Measurements from ENCODE around the gene FAM114A1.
"Not testable (repeated sequence)": the region's sequence is repeated elsewhere in the genome, so short reads cannot be mapped to it uniquely, and the experiment has no call there.

Gene FAM114A1

GRCh38 chr4:38935391-38936073 is 67.9 kb downstream of the FAM114A1 start:
- DNase-seq (ENCODE audit: low spot score), result no peak

- DNase-seq (ENCODE audit: low spot score), result no peak
Observed at GRCh38 chr4:38939165-38939564, 71.6 kb downstream of the FAM114A1 start.

GRCh38 chr4:38940476-38940875 is 72.9 kb downstream of the FAM114A1 start:
- DNase-seq (ENCODE audit: low spot score), result no peak

GRCh38 chr4:38941906-38942305 is 74.3 kb downstream of the FAM114A1 start:
- not testable (repeated sequence) for DNase-seq (ENCODE audit: low spot score)

GRCh38 chr4:38943343-38943742 is 75.7 kb downstream of the FAM114A1 start:
- DNase-seq (ENCODE audit: low spot score), result no peak

- no peak for DNase-seq (ENCODE audit: low spot score)
Observed at GRCh38 chr4:38944440-38944839, 76.8 kb downstream of the FAM114A1 start.

GRCh38 chr4:38946919-38947318 is 79.3 kb downstream of the FAM114A1 start:
- no peak for DNase-seq (ENCODE audit: low spot score)

- no peak for DNase-seq (ENCODE audit: low spot score)
Observed at GRCh38 chr4:38948551-38948950, 80.9 kb downstream of the FAM114A1 start.

GRCh38 chr4:38949411-38950051 is 81.9 kb downstream of the FAM114A1 start:
- DNase-seq (ENCODE audit: low spot score), result no peak

GRCh38 chr4:38950159-38950558 is 82.6 kb downstream of the FAM114A1 start:
- no peak for DNase-seq (ENCODE audit: low spot score)

- DNase-seq (ENCODE audit: low spot score), result no peak
Observed at GRCh38 chr4:38950734-38951133, 83.1 kb downstream of the FAM114A1 start.

GRCh38 chr4:38951598-38951997 is 84.0 kb downstream of the FAM114A1 start:
- DNase-seq (ENCODE audit: low spot score), result no peak

- no peak for DNase-seq (ENCODE audit: low spot score)
Observed at GRCh38 chr4:38952017-38952416, 84.4 kb downstream of the FAM114A1 start.

- no peak for DNase-seq (ENCODE audit: low spot score)
Observed at GRCh38 chr4:38954727-38955126, 87.1 kb downstream of the FAM114A1 start.

- no peak for DNase-seq (ENCODE audit: low spot score)
Observed at GRCh38 chr4:38955957-38956356, 88.4 kb downstream of the FAM114A1 start.

- no peak for DNase-seq (ENCODE audit: low spot score)
Observed at GRCh38 chr4:38957261-38957815, 89.7 kb downstream of the FAM114A1 start.

- DNase-seq (ENCODE audit: low spot score), result no peak
Observed at GRCh38 chr4:38957893-38958292, 90.3 kb downstream of the FAM114A1 start.

GRCh38 chr4:38958453-38959190 is 91.0 kb downstream of the FAM114A1 start:
- no peak for DNase-seq (ENCODE audit: low spot score)

GRCh38 chr4:38959248-38959647 is 91.6 kb downstream of the FAM114A1 start:
- DNase-seq (ENCODE audit: low spot score), result not testable (repeated sequence)

- no peak for DNase-seq (ENCODE audit: low spot score)
Observed at GRCh38 chr4:38964942-38965775, 97.6 kb downstream of the FAM114A1 start.

GRCh38 chr4:38965866-38966265 is 98.3 kb downstream of the FAM114A1 start:
- no peak for DNase-seq (ENCODE audit: low spot score)
